Astrocyte of the hippocampus (primary cell): ENCODE data around the gene ZNF470.

Experiments used
- DNase-seq: peaks from one replicate; pipeline ENCODE4 v3.0.0; 2011; ENCODE audit warnings: low read depth, low spot score

ZNF470 gene

GRCh38 chr19:56608274-56608964, 41.2 kb downstream of the ZNF470 start:
- no peak for DNase-seq

GRCh38 chr19:56611288-56611687, 44.0 kb downstream of the ZNF470 start:
- no peak for DNase-seq

DNA sequence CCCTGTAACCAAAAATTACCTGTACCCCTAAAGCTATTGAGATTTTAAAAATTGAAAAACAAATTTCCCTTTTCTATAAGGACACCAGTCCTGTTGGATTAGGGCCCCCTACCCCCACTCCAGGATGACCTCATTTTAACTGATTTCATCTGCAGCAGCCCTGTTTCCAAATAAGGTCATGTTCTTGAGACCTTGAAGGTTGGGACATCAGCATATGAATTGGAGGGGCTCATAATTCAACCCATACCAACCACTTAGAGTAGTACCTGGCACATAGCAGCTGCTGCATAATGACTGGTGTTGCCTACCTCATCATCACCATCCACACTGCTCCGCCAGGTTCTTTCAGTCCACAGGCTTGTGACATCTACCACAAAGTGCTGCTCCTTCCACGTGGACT, 45.5 kb downstream of the ZNF470 start:
- no peak for DNase-seq

DNA sequence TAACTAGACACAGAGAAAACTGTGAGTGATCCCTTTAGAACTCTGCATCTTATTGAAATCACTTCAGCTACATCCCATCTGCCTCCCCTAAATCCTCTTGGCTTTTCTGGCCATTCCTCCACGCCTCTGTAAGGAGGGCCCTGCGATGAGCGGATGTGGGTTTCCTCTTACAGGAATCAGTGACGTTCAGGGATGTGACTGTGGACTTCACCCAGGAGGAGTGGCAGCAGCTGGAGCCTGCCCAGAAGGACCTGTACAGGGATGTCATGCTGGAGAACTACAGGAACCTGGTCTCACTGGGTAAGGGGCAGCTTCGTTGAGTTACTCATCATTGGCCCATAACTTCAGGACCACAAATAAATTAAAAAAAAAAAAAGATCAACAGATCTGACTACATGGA, 46.4 kb downstream of the ZNF470 start:
- DNase-seq: no peak

GRCh38 chr19:56617531-56617930, 50.3 kb downstream of the ZNF470 start:
- DNase-seq: no peak

- no peak for DNase-seq
These were observed 51.9 kb downstream of the ZNF470 start for GRCh38 chr19:56619121-56619520.

DNA sequence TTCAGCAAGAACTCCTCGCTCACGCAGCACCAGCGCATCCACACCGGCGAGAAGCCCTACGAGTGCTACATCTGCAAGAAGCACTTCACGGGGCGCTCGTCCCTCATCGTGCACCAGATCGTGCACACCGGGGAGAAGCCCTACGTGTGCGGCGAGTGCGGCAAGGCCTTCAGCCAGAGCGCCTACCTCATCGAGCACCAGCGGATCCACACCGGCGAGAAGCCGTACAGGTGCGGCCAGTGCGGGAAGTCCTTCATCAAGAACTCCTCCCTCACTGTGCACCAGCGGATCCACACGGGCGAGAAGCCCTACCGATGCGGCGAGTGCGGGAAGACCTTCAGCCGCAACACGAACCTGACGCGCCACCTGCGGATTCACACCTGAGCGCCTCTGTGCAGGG, 55.1 kb downstream of the ZNF470 start:
- DNase-seq: no peak

- DNase-seq: no peak
These were observed 55.7 kb downstream of the ZNF470 start for GRCh38 chr19:56623006-56623405.

- no peak for DNase-seq
These were observed 58.4 kb downstream of the ZNF470 start for GRCh38 chr19:56625708-56626107.

GRCh38 chr19:56633021-56633420, 65.8 kb downstream of the ZNF470 start:
- no peak for DNase-seq

DNA sequence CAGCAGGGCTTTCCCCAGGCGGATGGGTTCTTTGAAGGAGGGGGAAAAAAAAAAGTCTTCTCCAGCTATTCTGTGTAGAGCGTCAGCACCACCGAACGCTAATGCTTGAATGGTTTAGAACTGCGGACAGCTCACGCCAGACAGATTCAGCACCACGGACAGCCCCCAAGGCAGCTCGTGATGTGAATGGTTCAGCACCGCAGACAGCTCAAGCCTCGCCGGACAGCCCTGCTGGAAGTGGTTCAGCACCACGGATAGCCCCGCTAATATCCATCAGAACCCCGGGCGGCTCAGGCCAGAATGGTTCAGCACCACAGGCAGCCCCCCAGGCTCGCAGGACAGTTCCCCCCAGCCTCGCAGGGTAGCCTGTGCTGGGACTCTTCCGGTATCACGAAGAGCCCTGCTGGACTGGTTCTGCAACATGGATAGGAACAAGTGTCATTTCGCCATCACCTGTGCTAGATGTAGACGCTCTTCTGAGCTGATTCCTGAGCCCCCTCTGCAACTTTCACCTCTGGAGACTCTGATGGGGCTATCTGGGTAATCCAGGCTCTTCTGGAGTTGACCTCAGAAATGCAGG, 70.8 kb downstream of the ZNF470 start:
- peak; percentile 95 for DNase-seq
